ENCODE data around the gene ARHGAP28. TPM values are rescaled to one million over a fixed set of nuclear protein-coding genes. Genes with fewer than 3 reads are reported as not detected.
"Not testable (repeated sequence)": the region's sequence is repeated elsewhere in the genome, so short reads cannot be mapped to it uniquely, and the experiment has no call there.

Gene ARHGAP28
- total and polyA plus RNA-seq, 2 experiments from 2014 or later = 13.6 to 23.7 TPM

DNA sequence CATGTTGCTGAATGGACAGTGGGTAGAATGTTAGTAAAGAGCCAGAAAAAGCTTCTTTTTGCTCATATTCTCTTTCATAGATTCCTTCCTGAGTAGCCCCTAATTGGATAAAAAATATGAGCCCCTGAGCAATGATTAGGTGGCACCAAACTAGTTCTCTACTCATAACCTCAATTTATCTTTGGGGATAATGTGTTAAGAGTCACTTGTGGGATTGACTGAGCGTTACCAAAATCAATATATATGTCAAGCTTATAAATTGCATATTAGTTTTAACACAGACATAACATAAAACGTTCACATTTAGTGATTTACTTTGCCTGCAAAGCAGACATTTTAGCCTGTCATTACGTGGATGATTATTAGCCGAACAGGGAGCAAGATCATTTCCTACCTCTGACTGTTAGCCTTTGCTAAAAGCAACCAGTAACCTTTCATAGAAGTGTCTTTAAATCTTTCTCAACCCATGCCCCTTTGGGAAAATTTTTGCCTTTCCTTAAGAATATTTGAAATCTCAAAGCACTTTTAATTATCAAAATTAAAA is 85.4 kb downstream of the ARHGAP28 start:
- Histone ChIP-seq H3K4me1 (ENCODE audit: low read depth) (no peaks in the 10 kb centered on the region), H3K9me3 (ENCODE audit: low read depth) (no peaks in the 10 kb centered on the region), H3K4me3 (no peak overlapping the region), H3K27me3 (no peaks in the 10 kb centered on the region), H3K36me3 (no peaks in the 10 kb centered on the region), H3K27ac (no peak overlapping the region)
- DNase-seq (ENCODE audit: low read depth in 1 of 2, low spot score in 1 of 2) = no peak
- TF ChIP-seq, protein P1, sequence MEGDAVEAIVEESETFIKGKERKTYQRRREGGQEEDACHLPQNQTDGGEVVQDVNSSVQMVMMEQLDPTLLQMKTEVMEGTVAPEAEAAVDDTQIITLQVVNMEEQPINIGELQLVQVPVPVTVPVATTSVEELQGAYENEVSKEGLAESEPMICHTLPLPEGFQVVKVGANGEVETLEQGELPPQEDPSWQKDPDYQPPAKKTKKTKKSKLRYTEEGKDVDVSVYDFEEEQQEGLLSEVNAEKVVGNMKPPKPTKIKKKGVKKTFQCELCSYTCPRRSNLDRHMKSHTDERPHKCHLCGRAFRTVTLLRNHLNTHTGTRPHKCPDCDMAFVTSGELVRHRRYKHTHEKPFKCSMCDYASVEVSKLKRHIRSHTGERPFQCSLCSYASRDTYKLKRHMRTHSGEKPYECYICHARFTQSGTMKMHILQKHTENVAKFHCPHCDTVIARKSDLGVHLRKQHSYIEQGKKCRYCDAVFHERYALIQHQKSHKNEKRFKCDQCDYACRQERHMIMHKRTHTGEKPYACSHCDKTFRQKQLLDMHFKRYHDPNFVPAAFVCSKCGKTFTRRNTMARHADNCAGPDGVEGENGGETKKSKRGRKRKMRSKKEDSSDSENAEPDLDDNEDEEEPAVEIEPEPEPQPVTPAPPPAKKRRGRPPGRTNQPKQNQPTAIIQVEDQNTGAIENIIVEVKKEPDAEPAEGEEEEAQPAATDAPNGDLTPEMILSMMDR (IDR thresholded peaks at IDR 0.05; ENCODE audit: low read depth, low read length) = no peak

DNA sequence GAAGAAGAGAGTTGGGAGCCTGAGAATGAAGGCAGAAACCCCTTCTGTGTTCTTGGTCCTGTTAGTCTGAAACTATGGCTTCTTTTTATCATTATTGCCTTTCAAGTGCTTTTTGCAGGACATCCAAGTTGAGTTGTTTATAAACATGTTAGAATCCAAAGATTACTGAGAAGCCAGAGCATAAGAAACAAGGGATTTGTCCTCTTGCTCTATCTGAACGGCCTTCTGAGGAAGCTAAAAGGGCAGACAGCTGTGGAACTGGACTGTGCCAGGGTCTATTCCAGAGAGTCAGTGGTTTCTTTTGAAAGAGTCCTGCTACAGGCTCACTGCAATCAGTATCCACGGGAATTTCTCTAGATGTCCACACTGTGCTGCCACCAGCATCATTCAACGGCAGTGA is 86.6 kb downstream of the ARHGAP28 start:
- no peaks in the 10 kb centered on the region for H3K9me3 ChIP-seq (ENCODE audit: low read depth)
- DNase-seq (ENCODE audit: low read depth in 1 of 2, low spot score in 1 of 2) = no peak
- no peaks in the 10 kb centered on the region for H3K36me3 ChIP-seq
- no peak overlapping the region for H3K27ac ChIP-seq
- no peak overlapping the region for H3K4me3 ChIP-seq
- H3K27me3 ChIP-seq = no peaks in the 10 kb centered on the region
- TF ChIP-seq, protein P1 (IDR thresholded peaks at IDR 0.05; ENCODE audit: low read depth, low read length) = no peak
- no peaks in the 10 kb centered on the region for H3K4me1 ChIP-seq (ENCODE audit: low read depth)

DNA sequence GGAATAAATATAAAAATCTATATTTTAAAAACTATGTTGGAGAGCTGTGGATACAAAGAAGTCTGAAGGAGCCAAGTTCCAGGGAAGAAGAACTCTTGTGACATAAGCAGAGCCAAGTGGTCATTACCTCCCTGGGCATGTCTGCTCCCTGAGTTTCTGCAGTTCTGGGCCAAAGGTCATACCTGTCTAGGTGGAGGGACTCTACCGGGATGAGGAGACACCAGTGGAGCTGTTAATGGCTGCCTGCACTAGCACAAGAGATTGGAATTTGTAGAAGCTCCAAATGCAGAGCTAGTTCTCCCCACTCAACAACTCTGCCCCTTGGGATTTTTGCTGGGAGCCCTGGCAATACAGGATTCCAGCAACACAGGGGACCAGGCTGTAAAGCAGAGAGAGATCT is 89.8 kb downstream of the ARHGAP28 start:
- Histone ChIP-seq H3K9me3 (ENCODE audit: low read depth) (no peaks in the 10 kb centered on the region), H3K4me3 (no peak overlapping the region), H3K36me3 (no peaks in the 10 kb centered on the region), H3K27me3 (no peaks in the 10 kb centered on the region), H3K4me1 (ENCODE audit: low read depth) (no peaks in the 10 kb centered on the region), H3K27ac (no peak overlapping the region)
- no peak for DNase-seq (ENCODE audit: low read depth in 1 of 2, low spot score in 1 of 2)
- TF ChIP-seq, protein P1 (IDR thresholded peaks at IDR 0.05; ENCODE audit: low read depth, low read length) = no peak

DNA sequence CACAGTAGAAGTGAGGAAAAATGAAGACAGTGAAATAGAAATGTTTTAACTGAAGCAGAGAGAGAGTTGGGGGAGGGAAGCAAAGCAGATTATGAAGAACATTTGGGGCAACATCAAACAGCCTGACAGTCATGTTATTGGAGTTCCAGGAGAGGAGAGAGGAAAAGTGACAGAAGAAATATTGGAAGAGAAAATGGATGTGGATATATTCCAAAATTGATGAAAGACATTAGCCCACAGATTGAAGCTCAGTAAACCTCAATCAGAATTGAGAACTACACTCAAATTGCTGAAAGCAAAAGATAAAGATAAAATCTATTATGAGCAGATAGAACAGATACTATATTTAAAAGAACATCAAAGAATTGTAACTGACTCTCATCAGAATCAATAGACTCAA is 90.8 kb downstream of the ARHGAP28 start:
- TF ChIP-seq, protein P1 (IDR thresholded peaks at IDR 0.05; ENCODE audit: low read depth, low read length) = no peak
- Histone ChIP-seq H3K36me3 (peaks cover 2% of the 10 kb centered on the region), H3K4me1 (ENCODE audit: low read depth) (no peaks in the 10 kb centered on the region), H3K9me3 (ENCODE audit: low read depth) (no peaks in the 10 kb centered on the region), H3K27me3 (no peaks in the 10 kb centered on the region), H3K27ac (no peak overlapping the region), H3K4me3 (no peak overlapping the region)
- no peak for DNase-seq (ENCODE audit: low read depth in 1 of 2, low spot score in 1 of 2)

DNA sequence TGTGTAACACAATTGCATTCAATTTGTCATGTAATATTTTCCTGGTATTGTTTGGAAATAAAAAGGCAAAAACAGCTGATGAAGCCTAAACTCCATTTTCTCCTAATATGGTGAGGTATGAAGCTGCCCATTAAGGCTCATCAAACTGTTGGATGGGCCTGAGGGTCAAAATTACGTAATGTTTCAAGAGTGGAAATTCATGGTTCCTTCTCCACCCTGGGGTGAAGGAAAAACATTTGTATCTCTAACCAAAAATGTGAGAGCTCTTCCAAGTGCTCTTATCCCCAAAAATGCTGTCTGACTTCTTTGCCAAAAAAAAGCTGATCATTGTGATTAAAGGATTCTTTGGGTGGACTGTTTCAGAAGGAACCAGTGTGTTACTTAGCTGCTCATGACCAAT is 91.8 kb downstream of the ARHGAP28 start:
- Histone ChIP-seq H3K4me3 (no peak overlapping the region), H3K27me3 (no peaks in the 10 kb centered on the region), H3K4me1 (ENCODE audit: low read depth) (no peaks in the 10 kb centered on the region), H3K36me3 (peaks cover 3% of the 10 kb centered on the region), H3K27ac (no peak overlapping the region), H3K9me3 (ENCODE audit: low read depth) (no peaks in the 10 kb centered on the region)
- no peak for DNase-seq (ENCODE audit: low read depth in 1 of 2, low spot score in 1 of 2)
- TF ChIP-seq, protein P1 (IDR thresholded peaks at IDR 0.05; ENCODE audit: low read depth, low read length) = no peak

DNA sequence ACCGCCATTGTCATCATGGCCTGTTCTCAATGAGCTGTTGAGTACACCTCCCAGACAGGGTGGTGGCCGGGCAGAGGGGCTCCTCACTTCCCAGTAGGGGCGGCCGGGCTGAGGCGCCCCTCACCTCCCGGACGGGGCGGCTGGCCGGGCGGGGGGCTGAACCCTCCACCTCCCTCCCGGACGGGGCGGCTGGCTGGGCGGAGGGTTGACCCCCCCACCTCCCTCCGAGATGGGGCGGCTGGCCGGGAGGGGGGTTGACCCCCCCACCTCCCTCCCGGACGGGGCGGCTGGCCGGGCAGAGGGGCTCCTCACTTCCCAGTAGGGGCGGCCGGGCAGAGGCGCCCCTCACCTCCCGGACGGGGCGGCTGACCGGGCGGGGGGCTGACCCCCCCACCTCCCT is 97.6 kb downstream of the ARHGAP28 start:
- not testable (repeated sequence) for H3K36me3 ChIP-seq

DNA sequence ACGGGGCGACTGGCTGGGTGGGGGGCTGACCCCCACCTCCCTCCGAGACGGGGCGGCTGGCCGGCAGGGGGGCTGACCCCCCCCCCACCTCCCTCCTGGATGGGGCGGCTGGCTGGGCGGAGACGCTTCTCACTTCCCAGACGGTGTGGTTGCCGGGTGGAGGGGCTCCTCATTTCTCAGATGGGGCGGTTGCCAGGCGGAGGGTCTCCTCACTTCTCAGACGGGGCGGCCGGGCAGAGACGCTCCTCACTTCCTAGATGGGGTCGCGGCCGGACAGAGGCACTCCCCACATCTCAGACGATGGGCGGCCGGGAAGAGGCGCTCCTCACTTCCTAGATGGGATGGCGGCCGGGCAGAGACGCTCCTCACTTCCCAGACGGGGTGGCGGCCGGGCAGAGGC is 98.0 kb downstream of the ARHGAP28 start:
- not testable (repeated sequence) for H3K27ac ChIP-seq; H3K4me1 ChIP-seq (ENCODE audit: low read depth); DNase-seq (ENCODE audit: low read depth in 1 of 2, low spot score in 1 of 2); H3K27me3 ChIP-seq; H3K9me3 ChIP-seq (ENCODE audit: low read depth); H3K36me3 ChIP-seq; H3K4me3 ChIP-seq

More for the DNA sequence above, 97.6 kb downstream of the ARHGAP28 start:
- not testable (repeated sequence) for H3K27ac ChIP-seq; H3K9me3 ChIP-seq (ENCODE audit: low read depth); H3K4me3 ChIP-seq; H3K4me1 ChIP-seq (ENCODE audit: low read depth); DNase-seq (ENCODE audit: low read depth in 1 of 2, low spot score in 1 of 2); H3K27me3 ChIP-seq

Measured in cardiac muscle cell (in vitro differentiated cells and primary cell).